Mammary epithelial cell (primary cell): ENCODE results near the gene ELOB.

Experiments used
- CTCF ChIP-seq, 2 donors: IDR thresholded peaks in 1 of 2; conservative IDR thresholded peaks in 1 of 2; 2 replicates each; pipeline ENCODE4 v1.5.1; 2011 to 2012; ENCODE audit warnings: inconsistent platforms in 2 of 2, low read length in 2 of 2, mild to moderate bottlenecking in 2 of 2, control low read depth in 1 of 2, low read depth in 1 of 2; ENCODE audit not compliant: insufficient read depth in 1 of 2; ENCODE audit errors: extremely low read depth in 1 of 2
- EZH2 ChIP-seq: IDR thresholded peaks from 2 replicates; pipeline ENCODE4 v1.6.1; 2012; ENCODE audit warnings: low read length, inconsistent platforms, borderline replicate concordance

- TF ChIP-seq CTCF (conservative IDR thresholded peaks at IDR 0.05 in 1 of 2, IDR thresholded peaks at IDR 0.05 in 1 of 2; ENCODE audit: extremely low read depth in 1 of 2, insufficient read depth in 1 of 2, low read depth in 1 of 2, low read length in 2 of 2) = no peak
- no peak for TF ChIP-seq EZH2
Measured at GRCh38 chr16:2737895-2738418, 39.1 kb downstream of the ELOB start.
